SHP77 treated with DMSO at 0.1 percent for 48 hours (cell line): ENCODE data around the gene MACF1.

ENCODE experiments used
- DNase-seq: peaks from one replicate; lab custom pipeline; 2025; lab: John Stamatoyannopoulos, UW

The MACF1 gene

DNA sequence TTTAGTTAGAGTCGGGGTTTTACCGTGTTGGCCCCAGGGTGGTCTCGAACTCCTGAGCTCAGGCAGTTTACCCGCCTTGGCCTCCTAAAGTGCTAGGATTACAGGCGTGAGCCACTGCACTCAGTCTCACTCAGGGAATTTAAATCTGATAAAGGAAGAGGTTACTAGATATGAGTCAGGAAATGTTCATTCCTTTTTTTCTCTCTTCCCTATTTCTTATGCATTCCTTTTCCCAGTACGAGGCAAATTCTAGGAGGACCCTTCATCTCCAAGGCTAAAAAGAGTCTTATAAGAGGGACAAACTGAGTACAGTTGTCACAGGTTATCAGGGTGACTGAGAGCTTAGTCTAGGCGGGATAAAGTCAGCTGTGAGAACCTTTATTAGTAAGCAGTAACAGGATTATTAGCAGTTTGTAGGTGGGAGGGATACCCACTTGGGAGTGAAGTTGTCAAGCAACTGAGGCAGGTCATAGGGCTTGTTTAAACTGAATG lies 9.1 kb downstream of the MACF1 start:
- no peak for DNase-seq

DNA sequence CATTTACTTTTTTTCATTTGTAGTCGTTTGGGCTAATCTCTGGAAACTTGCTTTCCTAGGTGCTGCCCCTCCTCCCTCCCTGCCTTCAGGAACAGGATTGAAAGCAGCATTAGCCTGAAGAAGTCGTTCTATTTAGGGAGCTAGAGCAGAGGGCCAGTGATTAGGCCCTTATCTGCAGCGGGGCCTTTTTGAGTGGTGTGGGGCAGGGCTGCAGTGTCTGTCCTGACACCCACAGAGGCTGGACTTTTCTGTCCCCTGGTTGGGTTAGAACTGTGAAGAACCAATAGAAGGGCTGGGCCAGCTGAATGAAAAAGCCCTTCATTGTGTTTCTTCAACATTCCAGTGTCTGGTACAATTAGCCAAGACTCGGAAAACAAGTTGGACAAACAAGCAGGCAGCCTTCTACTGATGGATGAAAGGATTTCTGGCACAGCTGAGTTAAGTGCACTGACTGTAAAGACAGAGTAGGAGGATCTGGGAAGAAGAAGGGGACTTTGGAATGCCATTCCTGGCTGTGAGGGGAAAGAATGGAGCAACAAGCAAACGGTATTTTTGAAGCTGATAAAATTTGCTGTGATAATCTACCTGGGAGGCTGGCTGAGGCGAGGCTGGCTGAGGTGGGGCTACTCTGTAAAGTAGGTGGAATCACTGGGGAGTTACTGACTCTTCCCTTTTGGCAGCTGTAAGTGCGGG lies 9.7 kb downstream of the MACF1 start:
- DNase-seq: no peak

- no peak for DNase-seq
Observed at GRCh38 chr1:39214714-39214997, 10.2 kb downstream of the MACF1 start.

- no peak for DNase-seq
Observed at GRCh38 chr1:39214998-39215873, 10.7 kb downstream of the MACF1 start.

GRCh38 chr1:39216771-39217170 lies 12.3 kb downstream of the MACF1 start:
- DNase-seq: no peak

DNA sequence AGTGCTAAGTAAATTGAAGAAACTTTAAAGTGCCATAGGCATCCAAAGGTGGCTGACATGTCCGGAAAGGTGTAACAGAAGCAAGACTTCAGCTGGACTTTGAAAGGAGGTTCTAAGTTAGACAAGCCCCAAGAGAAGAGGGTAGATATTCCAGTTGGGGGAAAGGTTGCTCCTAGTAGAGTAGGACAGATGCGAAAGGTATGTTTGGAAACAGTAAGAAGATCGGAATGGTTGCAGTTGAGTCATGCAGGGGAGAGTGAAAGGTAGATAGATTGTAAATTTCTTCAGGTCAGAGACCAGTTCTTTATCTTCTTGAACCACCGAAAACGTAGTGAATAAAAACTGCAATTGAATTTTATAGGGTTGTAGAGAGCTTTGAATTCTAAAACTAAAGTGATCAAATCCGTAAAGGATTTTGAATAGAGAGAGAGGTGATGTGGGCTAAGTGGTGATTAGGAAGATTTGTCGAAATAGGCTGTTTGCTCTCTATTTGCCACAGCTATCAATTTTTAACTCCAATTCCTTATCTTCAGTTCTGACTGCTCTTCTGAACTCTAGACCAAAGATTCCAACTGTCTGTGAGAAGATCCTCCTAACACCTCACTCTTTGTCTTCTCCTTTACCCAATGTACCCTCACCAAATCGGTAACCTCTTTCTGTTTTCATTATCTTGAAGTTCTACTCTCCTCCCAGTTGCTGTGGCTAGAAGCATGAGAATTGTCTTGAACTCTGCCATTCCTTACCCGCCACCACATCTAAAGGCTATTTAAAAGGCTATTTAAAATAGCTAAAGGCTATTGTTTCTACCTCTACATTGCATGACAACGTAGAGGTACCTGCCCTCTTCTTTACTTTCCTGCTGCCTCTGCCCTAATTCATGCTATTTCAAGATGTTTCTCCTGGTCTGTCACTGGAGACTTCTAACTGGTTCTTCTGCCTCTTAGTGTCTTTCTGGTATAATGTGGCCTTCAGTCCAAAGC lies 16.7 kb downstream of the MACF1 start:
- DNase-seq: no peak

- DNase-seq: no peak
Observed at GRCh38 chr1:39224295-39224829, 19.9 kb downstream of the MACF1 start.

- no peak for DNase-seq
Observed at GRCh38 chr1:39226836-39227235, 22.3 kb downstream of the MACF1 start.

- no peak for DNase-seq
Observed at GRCh38 chr1:39228252-39228651, 23.8 kb downstream of the MACF1 start.

DNA sequence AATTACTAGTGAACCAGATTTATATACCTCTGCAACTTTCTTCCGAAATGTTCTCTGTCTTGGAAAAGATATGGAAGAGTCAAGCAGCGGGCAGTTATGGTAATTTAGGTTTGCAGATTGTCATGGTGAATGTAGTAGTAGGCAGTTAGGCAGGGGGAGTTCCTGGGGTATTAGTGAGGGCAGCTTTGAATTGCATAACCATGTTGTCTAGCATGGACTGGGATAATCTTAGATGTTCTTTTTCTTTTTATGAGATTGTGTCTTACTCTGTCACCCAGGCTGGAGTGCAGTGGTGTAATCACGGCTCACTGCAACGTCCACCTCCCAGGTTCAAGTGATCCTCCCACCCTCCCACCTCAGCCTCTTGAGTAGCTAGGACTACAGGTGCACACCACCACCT lies 25.0 kb downstream of the MACF1 start:
- no peak for DNase-seq

DNA sequence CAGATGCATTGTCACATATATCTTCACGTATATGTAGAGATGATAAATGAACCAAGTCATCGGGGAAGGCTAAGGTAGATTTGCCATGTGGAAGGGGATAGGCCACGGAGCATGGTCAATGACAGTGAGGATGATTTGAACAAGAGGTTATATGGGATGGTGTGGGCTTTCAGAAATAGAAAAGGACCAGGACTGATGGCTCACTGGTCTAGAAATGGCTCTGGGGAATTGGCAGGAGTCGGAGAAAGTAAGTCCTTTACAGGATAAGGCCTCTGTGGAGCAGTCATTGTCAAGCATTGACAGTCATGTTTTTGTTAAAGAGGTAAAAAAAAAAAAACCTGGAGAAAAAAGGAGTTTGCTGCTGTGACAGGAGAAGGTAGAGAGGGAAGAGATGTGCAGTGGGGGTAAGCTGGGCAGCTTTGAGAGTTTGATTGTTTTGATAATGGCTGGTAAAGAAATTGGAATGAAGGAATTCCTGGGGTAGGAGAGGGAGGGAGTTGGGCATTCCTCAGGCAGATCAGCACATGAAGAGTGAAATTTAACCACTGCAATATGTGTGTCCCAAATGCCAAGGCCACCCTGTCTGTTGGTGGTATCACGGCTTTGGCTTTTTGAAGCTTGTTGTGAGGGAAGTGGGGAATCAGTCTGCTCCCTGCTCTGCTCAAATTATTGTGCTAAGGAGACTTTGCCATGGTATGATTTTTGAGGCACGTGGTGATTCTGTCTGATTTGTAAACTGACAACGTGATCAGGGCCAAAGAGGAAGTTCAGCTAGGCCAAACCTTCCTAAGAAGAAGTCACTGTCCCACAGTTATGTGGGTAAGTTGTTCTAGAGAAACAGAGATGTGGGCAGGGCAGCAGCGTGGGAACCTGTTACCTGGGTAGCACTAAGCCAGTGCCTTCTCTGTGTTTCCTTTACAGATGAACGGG lies 26.0 kb downstream of the MACF1 start:
- no peak for DNase-seq

GRCh38 chr1:39236971-39237370 lies 32.5 kb downstream of the MACF1 start:
- no peak for DNase-seq

- DNase-seq: no peak
Observed at GRCh38 chr1:39238476-39238875, 34.0 kb downstream of the MACF1 start.

GRCh38 chr1:39239968-39240367 lies 35.5 kb downstream of the MACF1 start:
- DNase-seq: no peak

- DNase-seq: no peak
Observed at GRCh38 chr1:39243302-39243701, 38.8 kb downstream of the MACF1 start.

GRCh38 chr1:39250460-39251240 lies 46.2 kb downstream of the MACF1 start:
- no peak for DNase-seq

- DNase-seq: no peak
Observed at GRCh38 chr1:39255222-39255621, 50.7 kb downstream of the MACF1 start.

GRCh38 chr1:39258146-39258924 lies 53.8 kb downstream of the MACF1 start:
- DNase-seq: peak; percentile 19

- DNase-seq: no peak
Observed at GRCh38 chr1:39258925-39259244, 54.4 kb downstream of the MACF1 start.
